ENCODE data around the gene FRMPD3.
"Not testable (repeated sequence)": the region's sequence is repeated elsewhere in the genome, so short reads cannot be mapped to it uniquely, and the experiment has no call there.

Gene FRMPD3

DNA sequence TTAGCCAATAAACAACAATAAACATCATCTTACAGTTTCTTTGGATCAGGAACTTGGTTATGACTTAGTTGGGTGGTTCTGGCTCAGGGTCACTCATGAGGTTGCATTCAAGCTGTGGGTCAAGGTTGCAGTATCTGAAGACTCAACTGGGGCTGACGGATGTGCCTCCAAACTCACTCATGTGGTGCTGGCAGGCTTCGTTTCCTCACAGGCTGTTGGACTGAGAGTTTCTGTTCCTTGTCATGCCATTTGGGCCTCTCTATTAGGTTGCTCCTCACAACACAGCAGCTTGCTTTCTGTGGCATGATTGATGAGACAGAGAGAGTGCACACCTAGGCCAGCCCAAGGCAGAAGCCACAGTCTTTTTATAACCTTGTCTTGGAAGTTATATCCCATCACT lies 20.7 kb downstream of the FRMPD3 start:
- POLR2A ChIA-PET: no interaction called here
- Histone ChIP-seq H3K9me3 (ENCODE audit: control insufficient read depth, insufficient read depth, low read depth, low read length) (no peaks in the 10 kb centered on the region), H3K4me1 (ENCODE audit: control insufficient read depth, insufficient read depth, low read length) (no peaks in the 10 kb centered on the region), H3K27ac (ENCODE audit: extremely low read depth, low read depth, low read length) (no peak overlapping the region), H3K4me3 (ENCODE audit: low read depth, low read length) (no peak overlapping the region), H3K36me3 (ENCODE audit: control insufficient read depth in 2 of 2, insufficient read depth in 1 of 2, low read length in 2 of 2) (no peaks in the 10 kb centered on the region)
- CTCF ChIA-PET: interaction anchor here (0.5 to 1.4 kb wide), 4 partner anchors 183 to 259 kb away, joined by 3 to 4 read pairs (median 3); no protein-coding TSS in a partner anchor
- TF ChIP-seq ZNF292 (tag by site-specific recombination; IDR thresholded peaks at IDR 0.05; ENCODE audit: borderline replicate concordance, low read depth): no peak
- no peak for TF ChIP-seq ZFP69B (tag by site-specific recombination; IDR thresholded peaks at IDR 0.05)
- no peak for TF ChIP-seq ZNF596 (tag by site-specific recombination; IDR thresholded peaks at IDR 0.05)
- TF ChIP-seq ZNF621 (tag by site-specific recombination; IDR thresholded peaks at IDR 0.05): no peak
- no peak for TF ChIP-seq ZNF791 (tag by site-specific recombination; IDR thresholded peaks at IDR 0.05)
- no peak for TF ChIP-seq ZNF354C (tag by site-specific recombination; IDR thresholded peaks at IDR 0.05; ENCODE audit: borderline replicate concordance, low read depth)
- no peak for TF ChIP-seq ZNF768 (tag by site-specific recombination; IDR thresholded peaks at IDR 0.05)
- no peak for TF ChIP-seq HOXD13 (CRISPR knock-in tag; IDR thresholded peaks at IDR 0.05; ENCODE audit: borderline replicate concordance)
- TF ChIP-seq WT1 (tag by site-specific recombination; IDR thresholded peaks at IDR 0.05): no peak

- ChIA-PET POLR2A (no interaction called here), CTCF (interaction anchor here (0.6 to 1.7 kb wide), 4 partner anchors 17 to 260 kb away, joined by 3 to 6 read pairs (median 4); no protein-coding TSS in a partner anchor)
- no peak overlapping the region for H3K4me3 ChIP-seq (ENCODE audit: low read depth, low read length)
- H3K4me1 ChIP-seq (ENCODE audit: control insufficient read depth, insufficient read depth, low read length): no peaks in the 10 kb centered on the region
- no peak overlapping the region for H3K27ac ChIP-seq (ENCODE audit: extremely low read depth, low read depth, low read length)
- H3K9me3 ChIP-seq (ENCODE audit: control insufficient read depth, insufficient read depth, low read depth, low read length): no peaks in the 10 kb centered on the region
- H3K36me3 ChIP-seq (ENCODE audit: control insufficient read depth in 2 of 2, insufficient read depth in 1 of 2, low read length in 2 of 2): no peaks in the 10 kb centered on the region
- TF ChIP-seq ZNF26 (tag by site-specific recombination; IDR thresholded peaks at IDR 0.05): no peak
- TF ChIP-seq OSR2 (tag by site-specific recombination; IDR thresholded peaks at IDR 0.05): no peak
- no peak for TF ChIP-seq ZNF791 (tag by site-specific recombination; IDR thresholded peaks at IDR 0.05)
- no peak for TF ChIP-seq ZNF624 (tag by site-specific recombination; IDR thresholded peaks at IDR 0.05)
- TF ChIP-seq, protein P1, sequence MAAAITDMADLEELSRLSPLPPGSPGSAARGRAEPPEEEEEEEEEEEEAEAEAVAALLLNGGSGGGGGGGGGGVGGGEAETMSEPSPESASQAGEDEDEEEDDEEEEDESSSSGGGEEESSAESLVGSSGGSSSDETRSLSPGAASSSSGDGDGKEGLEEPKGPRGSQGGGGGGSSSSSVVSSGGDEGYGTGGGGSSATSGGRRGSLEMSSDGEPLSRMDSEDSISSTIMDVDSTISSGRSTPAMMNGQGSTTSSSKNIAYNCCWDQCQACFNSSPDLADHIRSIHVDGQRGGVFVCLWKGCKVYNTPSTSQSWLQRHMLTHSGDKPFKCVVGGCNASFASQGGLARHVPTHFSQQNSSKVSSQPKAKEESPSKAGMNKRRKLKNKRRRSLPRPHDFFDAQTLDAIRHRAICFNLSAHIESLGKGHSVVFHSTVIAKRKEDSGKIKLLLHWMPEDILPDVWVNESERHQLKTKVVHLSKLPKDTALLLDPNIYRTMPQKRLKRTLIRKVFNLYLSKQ (tag by site-specific recombination; IDR thresholded peaks at IDR 0.05; ENCODE audit: borderline replicate concordance): no peak
- TF ChIP-seq ZNF558 (tag by site-specific recombination; IDR thresholded peaks at IDR 0.05): no peak
- TF ChIP-seq HOXC10 (CRISPR knock-in tag; IDR thresholded peaks at IDR 0.05): no peak
- no peak for TF ChIP-seq OVOL3 (tag by site-specific recombination; IDR thresholded peaks at IDR 0.05)
- no peak for TF ChIP-seq ZNF426 (tag by site-specific recombination; IDR thresholded peaks at IDR 0.05)
- TF ChIP-seq ZBTB21 (tag by site-specific recombination; IDR thresholded peaks at IDR 0.05): no peak
Measured at GRCh38 chrX:107470971-107471370, 21.5 kb downstream of the FRMPD3 start.

- H3K4me3 ChIP-seq (ENCODE audit: low read depth, low read length); H3K36me3 ChIP-seq (ENCODE audit: control insufficient read depth in 2 of 2, insufficient read depth in 1 of 2, low read length in 2 of 2); H3K4me1 ChIP-seq (ENCODE audit: control insufficient read depth, insufficient read depth, low read length); H3K9me3 ChIP-seq (ENCODE audit: control insufficient read depth, insufficient read depth, low read depth, low read length); POLR2A ChIA-PET; H3K27ac ChIP-seq (ENCODE audit: extremely low read depth, low read depth, low read length): not testable (repeated sequence)
- CTCF ChIA-PET: interaction anchor here (1.2 to 1.7 kb wide), 3 partner anchors 17 to 260 kb away, joined by 3 to 6 read pairs (median 4); no protein-coding TSS in a partner anchor
- peak; percentile 91 for TF ChIP-seq ZNF146 (tag by site-specific recombination; IDR thresholded peaks at IDR 0.05)
Measured at GRCh38 chrX:107471420-107471819, 22.0 kb downstream of the FRMPD3 start.
